BLaER1 (cell line): ENCODE measurements around the gene LIN28B.
"Not testable (repeated sequence)": the region's sequence is repeated elsewhere in the genome, so short reads cannot be mapped to it uniquely, and the experiment has no call there.

Experiments
- H3K27ac ChIP-seq: shearing (Covaris generic); formaldehyde crosslinking; 2 replicates; pipeline ENCODE4 v1.8.1; 2022
- H3K27me3 ChIP-seq: shearing (Covaris generic); formaldehyde crosslinking; 2 replicates; pipeline ENCODE4 v1.8.1; 2022
- H3K36me3 ChIP-seq: shearing (Covaris generic); formaldehyde crosslinking; 2 replicates; pipeline ENCODE4 v1.8.1; 2022
- H3K4me1 ChIP-seq: shearing (Covaris generic); formaldehyde crosslinking; 2 replicates; pipeline ENCODE4 v1.8.1; 2022
- H3K4me2 ChIP-seq: shearing (Covaris generic); formaldehyde crosslinking; 2 replicates; pipeline ENCODE4 v1.8.1; 2022
- H3K4me3 ChIP-seq: shearing (Covaris generic); formaldehyde crosslinking; 2 replicates; pipeline ENCODE4 v1.8.1; 2022
- H3K9ac ChIP-seq: shearing (Covaris generic); formaldehyde crosslinking; 2 replicates; pipeline ENCODE4 v1.8.1; 2022
- H3K9me3 ChIP-seq: shearing (Covaris generic); formaldehyde crosslinking; 2 replicates; pipeline ENCODE4 v1.8.1; 2022
- H4K20me1 ChIP-seq: shearing (Covaris generic); formaldehyde crosslinking; 2 replicates; pipeline ENCODE4 v1.8.1; 2022
- Cebpa-rat ChIP-seq: shearing (Covaris generic); IDR thresholded peaks from 2 replicates; pipeline ENCODE4 v1.8.1; 2022

Gene LIN28B

DNA sequence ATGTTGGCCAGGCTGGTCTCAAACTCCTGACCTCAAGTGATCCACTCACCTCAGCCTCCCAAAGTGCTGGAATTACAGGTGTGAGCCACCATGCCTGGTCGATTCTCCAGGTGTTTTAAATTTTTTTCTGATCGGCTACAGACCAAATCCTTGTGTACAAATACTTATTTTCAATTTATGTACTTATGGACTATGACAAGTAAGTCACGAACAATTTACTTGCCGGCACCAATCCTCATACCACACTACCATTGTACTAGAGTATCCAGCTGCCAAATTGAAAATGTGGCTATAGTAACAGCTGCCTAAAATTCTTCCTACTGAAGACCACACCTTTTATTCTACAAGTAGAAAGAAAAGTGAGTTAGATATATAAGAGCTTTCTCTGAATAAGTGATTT lies 26.9 kb downstream of the LIN28B start:
- Histone ChIP-seq H3K4me1 (no peaks in the 10 kb centered on the region), H3K4me2 (no peak overlapping the region), H3K9me3 (no peaks in the 10 kb centered on the region), H3K27me3 (no peaks in the 10 kb centered on the region), H4K20me1 (no peaks in the 10 kb centered on the region), H3K9ac (no peak overlapping the region), H3K27ac (no peak overlapping the region), H3K36me3 (no peaks in the 10 kb centered on the region), H3K4me3 (no peak overlapping the region)
- no peak for TF ChIP-seq Cebpa-rat

DNA sequence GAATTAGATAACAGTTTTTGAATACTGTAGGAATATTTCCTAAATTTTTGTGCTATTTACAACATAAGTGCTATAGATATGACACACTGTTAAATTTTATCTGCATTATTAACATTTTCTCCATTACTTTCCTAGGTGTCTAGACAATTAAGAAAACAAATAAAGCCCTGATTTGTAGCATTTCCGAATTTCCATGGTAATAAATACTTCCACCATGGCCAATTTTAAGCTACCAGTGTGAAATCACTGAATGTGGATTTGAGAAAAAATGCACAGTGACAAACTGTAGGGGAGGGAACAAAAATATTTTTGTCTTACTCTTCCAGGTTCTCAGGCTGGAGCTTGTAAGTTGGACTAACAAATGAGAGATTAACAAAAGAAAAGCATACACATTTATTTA lies 27.9 kb downstream of the LIN28B start:
- no peak overlapping the region for H3K4me2 ChIP-seq
- no peak overlapping the region for H3K4me3 ChIP-seq
- TF ChIP-seq Cebpa-rat: no peak
- H3K9ac ChIP-seq: no peak overlapping the region
- no peaks in the 10 kb centered on the region for H4K20me1 ChIP-seq
- H3K4me1 ChIP-seq: no peaks in the 10 kb centered on the region
- no peaks in the 10 kb centered on the region for H3K9me3 ChIP-seq
- no peak overlapping the region for H3K27ac ChIP-seq
- H3K27me3 ChIP-seq: no peaks in the 10 kb centered on the region
- no peaks in the 10 kb centered on the region for H3K36me3 ChIP-seq

DNA sequence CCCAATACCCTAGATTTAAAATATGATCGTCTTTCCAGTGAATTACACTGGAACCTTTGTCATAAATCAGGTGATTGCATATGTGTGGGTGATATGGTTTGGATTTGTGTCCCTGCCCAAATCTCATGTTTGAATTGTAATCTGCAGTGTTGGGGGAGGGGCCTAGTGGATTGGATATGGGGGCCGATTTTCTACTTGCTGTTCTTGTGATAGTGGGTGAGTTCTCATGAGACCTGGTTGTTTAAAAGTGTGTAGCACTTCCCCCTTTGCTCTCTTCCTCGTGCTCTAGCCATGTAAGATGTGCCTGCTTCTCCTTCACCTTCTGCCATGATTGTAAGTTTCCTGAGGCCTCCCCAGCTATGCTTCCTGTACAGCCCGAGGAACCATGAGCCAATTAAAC lies 29.0 kb downstream of the LIN28B start:
- H3K4me2 ChIP-seq, H3K9me3 ChIP-seq, H3K4me1 ChIP-seq, H3K9ac ChIP-seq, H3K27ac ChIP-seq, H3K4me3 ChIP-seq, H4K20me1 ChIP-seq, H3K27me3 ChIP-seq, H3K36me3 ChIP-seq: not testable (repeated sequence)

DNA sequence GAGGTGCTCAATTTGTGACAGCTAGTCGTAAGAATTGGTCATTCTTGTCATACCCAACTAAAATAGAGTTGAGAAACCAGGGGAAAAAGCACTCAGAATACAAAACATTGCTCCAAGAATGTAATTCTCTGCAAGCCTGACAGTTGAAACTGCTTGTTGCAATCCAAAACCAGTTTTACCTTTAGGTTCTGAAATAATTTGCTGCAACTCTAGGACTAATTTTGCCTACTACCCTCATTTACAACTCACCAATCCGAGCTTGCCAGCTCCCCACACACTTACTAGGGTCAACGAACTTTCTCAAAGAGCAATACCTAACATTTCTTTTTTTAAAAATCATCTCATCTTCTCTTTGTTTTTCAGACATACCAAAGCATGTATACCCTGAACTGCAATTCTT lies 29.7 kb downstream of the LIN28B start:
- no peaks in the 10 kb centered on the region for H3K4me1 ChIP-seq
- H3K27ac ChIP-seq: no peak overlapping the region
- no peaks in the 10 kb centered on the region for H3K36me3 ChIP-seq
- H3K4me3 ChIP-seq: no peak overlapping the region
- H3K4me2 ChIP-seq: no peak overlapping the region
- no peaks in the 10 kb centered on the region for H4K20me1 ChIP-seq
- H3K9ac ChIP-seq: no peak overlapping the region
- H3K9me3 ChIP-seq: peaks cover 5% of the 10 kb centered on the region; the same call in 1 of the 2 replicates
- no peaks in the 10 kb centered on the region for H3K27me3 ChIP-seq
- no peak for TF ChIP-seq Cebpa-rat

DNA sequence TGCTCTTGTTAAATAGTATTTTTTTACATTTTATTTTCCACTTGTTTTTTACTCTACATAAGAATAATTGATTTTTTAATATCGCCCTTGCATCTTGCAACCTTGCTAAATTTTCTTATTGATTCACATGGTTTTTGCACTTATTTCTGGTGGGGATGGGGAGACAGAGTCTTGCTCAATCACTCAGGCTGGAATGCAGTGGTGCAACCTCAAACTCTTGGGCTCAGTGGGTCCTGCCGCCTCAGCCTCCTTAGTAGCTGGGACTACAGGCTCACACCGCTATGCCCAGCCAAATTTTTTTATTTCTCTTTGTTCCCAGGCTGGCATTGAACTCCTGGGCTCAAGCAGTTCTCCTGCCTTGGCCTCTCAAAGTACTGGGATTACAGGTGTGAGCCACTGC lies 30.3 kb downstream of the LIN28B start:
- Histone ChIP-seq H3K4me2 (no peak overlapping the region), H3K9me3 (peaks cover 11% of the 10 kb centered on the region; the same call in 1 of the 2 replicates), H4K20me1 (no peaks in the 10 kb centered on the region), H3K36me3 (no peaks in the 10 kb centered on the region), H3K27ac (no peak overlapping the region), H3K27me3 (no peaks in the 10 kb centered on the region), H3K4me3 (no peak overlapping the region), H3K4me1 (no peaks in the 10 kb centered on the region), H3K9ac (no peak overlapping the region)
- no peak for TF ChIP-seq Cebpa-rat

DNA sequence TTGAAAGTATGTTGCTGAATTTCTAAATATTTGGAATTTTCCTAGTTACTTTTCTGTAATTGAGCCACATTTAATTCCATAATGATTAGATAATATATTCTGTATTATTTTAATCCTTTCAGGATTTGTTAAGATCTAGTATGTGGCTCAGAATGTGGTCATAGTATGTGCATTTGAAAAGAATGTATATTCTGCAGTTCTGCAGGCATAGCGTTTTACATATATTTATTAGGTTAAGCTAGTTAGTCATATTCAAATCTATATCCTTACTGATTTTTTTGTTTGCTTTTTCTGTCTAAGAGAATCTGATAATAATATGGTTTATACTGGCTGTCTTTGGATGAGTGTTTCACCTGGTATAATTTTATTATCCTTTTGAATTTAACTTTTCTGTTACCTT lies 33.2 kb downstream of the LIN28B start:
- H3K36me3 ChIP-seq: no peaks in the 10 kb centered on the region
- no peak overlapping the region for H3K9ac ChIP-seq
- no peaks in the 10 kb centered on the region for H3K27me3 ChIP-seq
- peaks cover 12% of the 10 kb centered on the region; the same call in 1 of the 2 replicates for H3K9me3 ChIP-seq
- no peaks in the 10 kb centered on the region for H3K4me1 ChIP-seq
- H3K4me3 ChIP-seq: no peak overlapping the region
- TF ChIP-seq Cebpa-rat: no peak
- no peaks in the 10 kb centered on the region for H4K20me1 ChIP-seq
- no peak overlapping the region for H3K27ac ChIP-seq
- no peak overlapping the region for H3K4me2 ChIP-seq

DNA sequence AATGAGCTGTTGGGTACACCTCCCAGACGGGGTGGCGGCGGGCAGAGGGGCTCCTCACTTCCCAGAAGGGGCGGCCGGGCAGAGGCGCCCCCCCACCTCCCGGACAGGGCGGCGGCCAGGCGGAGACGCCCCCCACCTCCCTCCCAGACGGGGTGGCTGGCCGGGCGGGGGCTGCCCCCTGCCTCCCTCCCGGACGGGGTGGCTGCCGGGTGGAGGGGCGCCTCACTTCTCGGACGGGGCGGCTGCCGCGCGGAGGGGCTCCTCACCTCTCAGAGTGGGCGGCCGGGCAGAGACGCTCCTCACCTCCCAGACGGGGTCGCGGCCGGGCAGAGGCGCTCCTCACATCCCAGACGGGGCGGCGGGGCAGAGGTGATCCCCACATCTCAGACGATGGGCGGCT lies 34.2 kb downstream of the LIN28B start:
- not testable (repeated sequence) for H3K4me2 ChIP-seq, H4K20me1 ChIP-seq, H3K27me3 ChIP-seq, H3K4me1 ChIP-seq, H3K4me3 ChIP-seq, H3K9ac ChIP-seq, H3K27ac ChIP-seq, H3K36me3 ChIP-seq
- H3K9me3 ChIP-seq: peaks cover 12% of the 10 kb centered on the region; the same call in 1 of the 2 replicates

DNA sequence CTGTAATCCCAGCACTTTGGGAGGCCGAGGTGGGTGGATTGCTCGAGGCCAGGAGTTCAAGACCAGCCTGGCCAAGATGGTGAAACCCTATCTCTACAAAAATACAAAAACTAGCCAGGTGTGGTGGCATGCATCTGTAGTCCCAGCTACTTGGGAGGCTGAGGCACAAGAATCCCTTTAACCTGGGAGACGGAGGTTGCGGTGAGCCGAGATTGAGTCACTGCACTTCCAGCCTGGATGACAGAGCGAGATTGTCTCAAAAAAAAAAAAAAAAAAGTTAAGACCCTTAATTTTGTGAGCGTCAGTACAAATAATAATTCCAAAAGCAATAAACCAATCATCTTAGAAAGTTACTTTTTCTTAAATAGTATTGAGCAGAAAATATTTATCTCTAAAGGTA lies 36.7 kb downstream of the LIN28B start:
- H4K20me1 ChIP-seq, H3K4me3 ChIP-seq, H3K4me1 ChIP-seq, H3K36me3 ChIP-seq, H3K27ac ChIP-seq, H3K4me2 ChIP-seq, H3K9ac ChIP-seq, H3K27me3 ChIP-seq: not testable (repeated sequence)
- H3K9me3 ChIP-seq: peaks cover 12% of the 10 kb centered on the region; the same call in 1 of the 2 replicates

DNA sequence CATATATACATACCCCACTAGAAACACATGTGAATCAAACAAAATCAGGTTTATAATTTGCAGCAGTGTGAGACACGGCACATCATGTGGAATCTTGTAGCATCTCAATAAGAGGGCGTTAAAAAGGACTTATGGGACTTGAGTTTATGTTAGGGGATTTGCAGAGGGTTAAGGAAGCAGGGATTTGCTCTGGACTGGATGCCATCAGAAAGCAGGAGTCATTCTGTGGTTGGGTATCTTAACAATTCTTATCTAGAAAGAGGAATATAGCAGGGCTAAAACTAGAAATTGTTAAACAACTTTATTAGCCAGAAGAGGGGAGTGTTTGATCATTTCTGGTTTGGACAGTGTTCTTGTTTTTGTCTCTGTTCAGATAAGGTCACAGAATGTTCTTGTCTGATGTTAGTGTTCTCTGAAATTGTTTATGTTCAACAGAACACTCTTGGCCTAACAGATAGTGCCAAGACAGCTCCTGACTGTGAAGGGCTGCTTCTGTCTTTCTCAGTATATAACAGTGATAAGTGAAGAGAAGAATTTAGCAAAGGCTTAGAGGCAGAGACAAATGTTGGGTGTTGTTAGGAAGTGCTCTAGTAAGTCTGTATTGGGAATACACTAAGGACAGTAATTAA lies 39.2 kb downstream of the LIN28B start:
- no peak overlapping the region for H3K9ac ChIP-seq
- H3K4me2 ChIP-seq: no peak overlapping the region
- no peaks in the 10 kb centered on the region for H4K20me1 ChIP-seq
- no peaks in the 10 kb centered on the region for H3K27me3 ChIP-seq
- no peak overlapping the region for H3K4me3 ChIP-seq
- no peaks in the 10 kb centered on the region for H3K4me1 ChIP-seq
- peaks cover 9% of the 10 kb centered on the region; the same call in 1 of the 2 replicates for H3K9me3 ChIP-seq
- H3K27ac ChIP-seq: no peak overlapping the region
- H3K36me3 ChIP-seq: no peaks in the 10 kb centered on the region
- TF ChIP-seq Cebpa-rat: no peak

DNA sequence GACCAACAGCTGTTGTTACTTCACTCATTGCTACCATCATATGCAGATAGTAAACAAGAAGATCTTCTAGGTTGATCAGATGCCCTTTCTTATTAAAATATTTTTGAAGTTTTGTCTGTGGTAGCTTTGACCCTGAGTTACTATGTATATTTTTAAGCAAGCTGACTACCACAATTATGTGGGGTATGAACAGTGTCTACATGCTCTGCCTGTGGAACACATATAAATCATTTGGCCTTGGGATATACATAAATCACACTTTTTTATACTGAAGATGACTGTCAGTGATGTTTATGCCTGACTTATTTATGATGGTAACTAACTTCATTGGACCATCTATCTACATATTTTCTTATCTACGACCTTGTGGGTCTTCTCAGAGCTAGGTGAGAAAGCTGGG lies 44.2 kb downstream of the LIN28B start:
- TF ChIP-seq Cebpa-rat: no peak
- Histone ChIP-seq H3K4me2 (no peak overlapping the region), H3K9me3 (no peaks in the 10 kb centered on the region), H3K4me1 (no peaks in the 10 kb centered on the region), H3K4me3 (no peak overlapping the region), H3K27me3 (no peaks in the 10 kb centered on the region), H3K27ac (no peak overlapping the region), H3K9ac (no peak overlapping the region), H4K20me1 (no peaks in the 10 kb centered on the region), H3K36me3 (no peaks in the 10 kb centered on the region)

DNA sequence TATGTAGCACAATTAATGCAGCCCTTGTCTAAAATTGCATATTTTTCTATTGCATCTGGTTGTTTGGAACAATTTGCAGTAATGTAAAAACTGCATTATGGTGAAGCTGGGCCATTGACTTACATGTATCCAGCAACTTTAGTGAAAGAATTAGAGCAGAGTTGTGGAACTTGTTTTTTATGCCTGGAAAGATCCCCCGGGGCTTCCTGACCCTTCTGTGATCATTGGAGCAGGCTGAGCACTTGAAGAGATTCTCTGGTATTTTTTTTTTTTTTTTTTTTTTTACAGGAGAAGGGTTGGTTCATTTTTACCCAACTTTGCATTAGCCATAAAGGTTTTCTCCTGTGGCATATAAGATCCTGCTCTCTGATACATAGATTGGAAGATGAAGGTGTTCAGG lies 45.0 kb downstream of the LIN28B start:
- TF ChIP-seq Cebpa-rat: no peak
- Histone ChIP-seq H3K9me3 (no peaks in the 10 kb centered on the region), H3K9ac (no peak overlapping the region), H3K27me3 (no peaks in the 10 kb centered on the region), H3K27ac (no peak overlapping the region), H3K4me3 (no peak overlapping the region), H4K20me1 (no peaks in the 10 kb centered on the region), H3K36me3 (no peaks in the 10 kb centered on the region), H3K4me1 (no peaks in the 10 kb centered on the region), H3K4me2 (no peak overlapping the region)
